Measurements from ENCODE around the gene MYH15. TPM values are rescaled to one million over a fixed set of nuclear protein-coding genes. Genes with fewer than 3 reads are reported as not detected.

MYH15 gene
- total RNA-seq, 1 donor from 2014 or later = 0.10 TPM

DNA sequence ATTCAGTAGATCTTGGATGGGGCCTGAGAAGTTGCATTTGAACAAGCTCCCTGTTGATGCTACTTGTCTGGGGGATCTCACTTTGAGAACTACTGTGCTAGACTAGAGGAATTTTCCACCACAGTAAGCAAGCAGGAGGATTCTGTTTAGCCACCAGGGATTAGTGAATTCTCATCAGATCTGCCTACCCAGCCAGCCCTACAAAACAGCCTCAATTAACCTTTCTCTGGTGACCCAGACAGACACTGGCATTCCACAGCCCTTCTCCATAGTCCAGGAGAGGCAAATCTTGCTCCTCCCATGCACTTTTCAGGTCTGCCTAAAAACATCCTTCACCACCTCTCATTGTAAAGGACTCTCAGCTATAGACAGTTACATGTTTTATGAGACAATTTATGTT, 16.7 kb upstream of the MYH15 start:
- Mint-ChIP-seq H3K27me3 (ENCODE audit: insufficient read depth) (peaks cover 11% of the 10 kb centered on the region), H3K4me3 (no peak overlapping the region), H3K4me1 (ENCODE audit: low read depth) (no peaks in the 10 kb centered on the region), H3K27ac (no peak overlapping the region), H3K36me3 (ENCODE audit: low read depth) (no peaks in the 10 kb centered on the region), H3K9me3 (no peaks in the 10 kb centered on the region)
- intact Hi-C loops (cut with micrococcal nuclease) = no loop called here
- DNase-seq (ENCODE audit: low spot score) = no peak

DNA sequence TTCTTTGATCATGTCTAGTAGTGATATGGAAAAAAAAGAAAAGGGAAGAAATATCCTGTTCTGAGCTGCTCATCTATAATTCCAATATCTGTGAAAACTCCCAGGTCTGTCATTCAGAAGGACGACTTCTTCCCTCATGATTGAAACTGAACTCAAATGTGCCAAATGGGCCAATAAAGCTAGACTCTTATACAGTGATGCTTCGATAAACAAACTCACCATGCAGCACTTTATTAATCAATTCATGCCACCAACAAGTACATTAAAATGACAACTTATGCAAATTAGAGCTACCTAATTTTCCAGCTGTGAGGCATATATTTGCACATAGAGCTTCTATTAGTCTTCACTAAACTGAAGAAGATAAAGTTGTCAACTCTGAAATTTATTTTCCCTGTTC, 15.6 kb upstream of the MYH15 start:
- H3K27me3 Mint-ChIP-seq (ENCODE audit: insufficient read depth) = peaks cover 18% of the 10 kb centered on the region
- H3K27ac Mint-ChIP-seq = no peak overlapping the region
- no peak for DNase-seq (ENCODE audit: low spot score)
- no peak overlapping the region for H3K4me3 Mint-ChIP-seq
- intact Hi-C loops (cut with micrococcal nuclease) = no loop called here
- no peaks in the 10 kb centered on the region for H3K9me3 Mint-ChIP-seq
- H3K36me3 Mint-ChIP-seq (ENCODE audit: low read depth) = no peaks in the 10 kb centered on the region
- no peaks in the 10 kb centered on the region for H3K4me1 Mint-ChIP-seq (ENCODE audit: low read depth)

DNA sequence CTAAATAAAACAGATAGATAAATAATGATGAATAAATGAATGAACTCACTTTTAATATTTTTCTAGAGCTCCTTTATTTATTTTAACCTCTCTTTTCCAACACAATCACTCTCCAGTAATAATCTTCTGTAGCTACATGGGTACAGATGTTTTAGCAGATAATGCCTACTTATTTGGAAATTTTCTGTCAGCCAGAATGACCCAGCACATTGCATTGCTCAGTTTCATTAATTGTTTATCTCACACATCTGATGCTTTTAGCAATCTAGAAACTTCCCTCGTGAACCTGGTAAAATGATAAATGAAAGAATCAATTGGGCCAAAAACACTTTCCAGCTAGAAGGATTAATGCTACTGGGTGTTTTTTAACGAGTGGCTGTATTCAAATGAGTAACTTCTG, 14.9 kb upstream of the MYH15 start:
- intact Hi-C loops (cut with micrococcal nuclease) = no loop called here
- H3K9me3 Mint-ChIP-seq = no peaks in the 10 kb centered on the region
- H3K27ac Mint-ChIP-seq = no peak overlapping the region
- H3K36me3 Mint-ChIP-seq (ENCODE audit: low read depth) = no peaks in the 10 kb centered on the region
- H3K27me3 Mint-ChIP-seq (ENCODE audit: insufficient read depth) = peaks cover 17% of the 10 kb centered on the region
- DNase-seq (ENCODE audit: low spot score) = no peak
- H3K4me1 Mint-ChIP-seq (ENCODE audit: low read depth) = no peaks in the 10 kb centered on the region
- no peak overlapping the region for H3K4me3 Mint-ChIP-seq

DNA sequence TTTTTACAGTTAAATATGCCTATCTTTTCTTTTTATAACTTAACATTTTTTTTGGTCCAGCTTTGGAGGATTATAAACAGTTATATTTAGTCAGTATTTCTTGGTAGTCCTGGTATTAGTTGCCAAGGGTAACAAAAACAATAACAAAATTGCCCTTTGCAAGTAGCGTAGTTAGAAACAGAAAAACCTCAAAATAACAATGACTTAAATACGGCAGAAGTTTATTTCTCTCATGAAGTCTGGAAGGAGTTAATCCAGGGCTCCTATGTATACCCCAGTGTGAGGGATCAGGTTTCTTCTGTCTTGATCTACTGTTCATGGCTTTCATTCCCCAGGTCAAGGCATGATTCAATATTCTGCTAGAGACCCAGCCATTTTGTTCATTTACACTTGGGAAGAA, 14.1 kb upstream of the MYH15 start:
- Mint-ChIP-seq H3K9me3 (no peaks in the 10 kb centered on the region), H3K36me3 (ENCODE audit: low read depth) (no peaks in the 10 kb centered on the region), H3K4me3 (no peak overlapping the region), H3K27me3 (ENCODE audit: insufficient read depth) (peaks cover 12% of the 10 kb centered on the region), H3K27ac (no peak overlapping the region), H3K4me1 (ENCODE audit: low read depth) (no peaks in the 10 kb centered on the region)
- intact Hi-C loops (cut with micrococcal nuclease) = no loop called here
- no peak for DNase-seq (ENCODE audit: low spot score)

DNA sequence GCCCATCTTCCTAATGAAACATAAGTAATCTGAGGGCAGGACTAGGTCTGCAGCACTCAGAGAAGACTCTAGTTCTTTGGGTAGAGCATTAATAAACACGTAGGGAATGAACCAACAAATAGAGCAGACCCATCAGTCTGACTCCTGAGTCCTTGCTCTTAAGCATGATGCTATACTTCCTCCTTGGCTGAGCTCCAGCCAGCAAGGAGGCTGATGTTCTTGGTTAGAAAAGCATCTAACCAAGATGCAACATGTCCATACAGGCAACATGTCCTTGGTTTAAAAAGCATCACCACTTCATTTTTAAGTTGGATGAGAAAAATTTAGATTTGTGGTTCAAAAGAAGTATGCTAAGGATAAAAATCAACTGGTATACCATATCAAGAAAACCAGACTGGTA, 8.5 kb upstream of the MYH15 start:
- DNase-seq (ENCODE audit: low spot score) = no peak
- H3K27ac Mint-ChIP-seq = no peak overlapping the region
- H3K27me3 Mint-ChIP-seq (ENCODE audit: insufficient read depth) = peaks cover 17% of the 10 kb centered on the region

DNA sequence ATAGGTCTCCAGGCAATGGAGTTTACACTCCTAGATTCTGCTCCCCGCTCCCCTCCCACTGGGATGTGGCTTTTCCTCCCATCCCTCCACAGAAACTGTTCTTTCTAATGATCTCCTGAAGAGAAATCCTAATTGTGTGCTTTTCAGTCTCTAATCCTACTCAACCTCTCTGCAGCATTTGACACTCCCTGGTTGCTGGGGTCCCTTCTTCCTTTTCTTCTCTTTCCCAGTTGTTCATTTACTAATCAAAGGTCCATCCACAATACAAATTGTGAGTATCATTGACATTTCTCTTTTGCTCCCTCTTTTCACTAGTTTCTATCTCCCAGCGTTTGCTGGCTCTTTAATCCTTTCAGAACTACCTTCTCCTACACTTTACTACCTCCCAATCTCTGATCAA, 6.5 kb upstream of the MYH15 start:
- Mint-ChIP-seq H3K27me3 (ENCODE audit: insufficient read depth) (peaks cover 15% of the 10 kb centered on the region), H3K27ac (no peak overlapping the region), H3K36me3 (ENCODE audit: low read depth) (no peaks in the 10 kb centered on the region), H3K4me1 (ENCODE audit: low read depth) (no peaks in the 10 kb centered on the region), H3K9me3 (no peaks in the 10 kb centered on the region), H3K4me3 (no peak overlapping the region)
- intact Hi-C loops (cut with micrococcal nuclease) = no loop called here
- no peak for DNase-seq (ENCODE audit: low spot score)

More for the DNA sequence above, 8.5 kb upstream of the MYH15 start:
- Mint-ChIP-seq H3K36me3 (ENCODE audit: low read depth) (no peaks in the 10 kb centered on the region), H3K4me3 (no peak overlapping the region), H3K9me3 (no peaks in the 10 kb centered on the region), H3K4me1 (ENCODE audit: low read depth) (no peaks in the 10 kb centered on the region)
- intact Hi-C loops (cut with micrococcal nuclease) = no loop called here

DNA sequence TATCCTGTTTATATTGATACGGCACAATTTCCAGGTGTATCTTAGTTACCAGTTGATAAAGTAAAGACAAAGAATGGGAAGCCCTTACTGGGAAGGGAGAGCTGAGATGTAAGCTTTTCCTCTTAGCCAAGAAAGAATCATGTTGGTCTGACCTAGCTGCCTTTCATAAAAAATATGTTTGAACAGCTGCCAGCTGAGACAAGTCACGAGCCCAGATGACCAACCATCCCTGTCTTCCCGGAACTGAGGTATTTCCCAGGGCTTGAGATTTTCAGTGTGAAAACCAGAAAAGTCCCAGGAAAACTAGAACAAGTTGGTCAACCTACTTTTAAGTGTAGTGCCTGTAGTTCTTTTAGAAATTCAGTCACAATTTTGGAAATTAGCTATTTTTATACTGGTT, 3.6 kb upstream of the MYH15 start:
- Mint-ChIP-seq H3K4me3 (no peak overlapping the region), H3K4me1 (ENCODE audit: low read depth) (no peaks in the 10 kb centered on the region), H3K27me3 (ENCODE audit: insufficient read depth) (peaks cover 7% of the 10 kb centered on the region), H3K36me3 (ENCODE audit: low read depth) (no peaks in the 10 kb centered on the region), H3K27ac (no peak overlapping the region), H3K9me3 (no peaks in the 10 kb centered on the region)
- intact Hi-C loops (cut with micrococcal nuclease) = no loop called here
- DNase-seq (ENCODE audit: low spot score) = no peak

DNA sequence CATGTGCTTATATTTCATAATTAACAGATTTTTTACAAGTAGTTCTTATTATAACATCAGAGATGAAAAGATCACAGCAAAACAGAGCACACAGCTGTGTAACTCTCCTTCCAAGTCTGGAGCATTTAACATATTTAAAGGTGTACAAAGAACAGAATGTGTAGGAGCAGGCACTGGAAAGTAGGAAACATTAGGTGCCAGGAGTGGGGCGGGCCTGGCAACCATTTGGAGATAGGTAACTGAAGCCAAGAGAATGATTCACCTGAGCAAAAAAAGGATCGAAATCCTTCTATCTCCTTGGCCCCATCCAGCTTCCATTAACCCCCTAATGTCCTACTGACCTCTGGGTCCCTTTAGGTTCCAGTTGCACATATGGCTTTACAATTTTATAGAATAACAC, 2.3 kb upstream of the MYH15 start:
- DNase-seq (ENCODE audit: low spot score) = no peak
- H3K36me3 Mint-ChIP-seq (ENCODE audit: low read depth) = no peaks in the 10 kb centered on the region
- peaks cover 7% of the 10 kb centered on the region for H3K27me3 Mint-ChIP-seq (ENCODE audit: insufficient read depth)
- H3K4me1 Mint-ChIP-seq (ENCODE audit: low read depth) = no peaks in the 10 kb centered on the region
- no peaks in the 10 kb centered on the region for H3K9me3 Mint-ChIP-seq
- intact Hi-C loops (cut with micrococcal nuclease) = no loop called here
- H3K4me3 Mint-ChIP-seq = no peak overlapping the region
- H3K27ac Mint-ChIP-seq = no peak overlapping the region

DNA sequence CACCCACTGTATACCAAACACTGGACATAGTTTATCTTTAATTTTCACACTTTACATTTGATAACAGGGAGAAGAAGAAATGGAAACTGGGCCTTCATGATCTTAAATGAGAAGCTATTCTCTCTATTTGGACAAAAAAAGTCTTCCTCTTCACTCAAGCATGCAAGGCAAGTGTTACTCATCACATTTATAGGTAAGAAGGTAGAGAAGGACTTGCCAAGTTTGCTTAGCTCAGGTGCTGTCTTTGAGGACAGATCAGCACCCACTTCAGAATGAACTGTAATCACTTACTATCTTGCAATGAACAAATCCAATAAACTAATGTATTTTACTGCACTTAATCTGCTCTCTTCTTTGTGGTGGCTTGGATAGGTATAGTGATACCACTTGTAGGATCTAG, 1.1 kb upstream of the MYH15 start:
- DNase-seq (ENCODE audit: low spot score) = no peak
- intact Hi-C loops (cut with micrococcal nuclease) = no loop called here
- no peaks in the 10 kb centered on the region for H3K9me3 Mint-ChIP-seq
- no peaks in the 10 kb centered on the region for H3K4me1 Mint-ChIP-seq (ENCODE audit: low read depth)
- H3K36me3 Mint-ChIP-seq (ENCODE audit: low read depth) = no peaks in the 10 kb centered on the region
- H3K4me3 Mint-ChIP-seq = no peak overlapping the region
- H3K27me3 Mint-ChIP-seq (ENCODE audit: insufficient read depth) = peaks cover 4% of the 10 kb centered on the region
- H3K27ac Mint-ChIP-seq = no peak overlapping the region

DNA sequence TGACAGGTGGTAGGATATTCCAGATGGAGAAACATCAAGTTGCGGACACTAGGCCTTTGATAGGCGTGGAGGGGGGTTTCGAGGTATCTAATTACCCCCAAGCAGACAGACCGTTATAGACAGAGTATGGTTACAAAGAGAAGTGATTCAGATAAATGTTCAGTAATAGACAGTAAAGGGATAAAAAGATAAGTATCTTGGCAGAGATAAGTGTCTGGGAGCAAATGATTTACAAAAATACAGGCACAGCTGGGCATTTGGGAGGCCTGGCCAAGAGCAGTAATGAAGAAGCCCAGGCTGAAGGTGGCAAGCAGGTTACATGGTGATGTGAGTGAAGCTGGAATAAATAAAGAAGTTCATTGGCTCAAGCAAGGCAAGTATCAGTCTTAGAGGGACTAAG, 659 bp upstream of the MYH15 start:
- Mint-ChIP-seq H3K27me3 (ENCODE audit: insufficient read depth) (peaks cover 5% of the 10 kb centered on the region), H3K9me3 (no peaks in the 10 kb centered on the region), H3K4me1 (ENCODE audit: low read depth) (no peaks in the 10 kb centered on the region), H3K27ac (no peak overlapping the region), H3K4me3 (no peak overlapping the region), H3K36me3 (ENCODE audit: low read depth) (no peaks in the 10 kb centered on the region)
- no peak for DNase-seq (ENCODE audit: low spot score)
- intact Hi-C loops (cut with micrococcal nuclease) = no loop called here

DNA sequence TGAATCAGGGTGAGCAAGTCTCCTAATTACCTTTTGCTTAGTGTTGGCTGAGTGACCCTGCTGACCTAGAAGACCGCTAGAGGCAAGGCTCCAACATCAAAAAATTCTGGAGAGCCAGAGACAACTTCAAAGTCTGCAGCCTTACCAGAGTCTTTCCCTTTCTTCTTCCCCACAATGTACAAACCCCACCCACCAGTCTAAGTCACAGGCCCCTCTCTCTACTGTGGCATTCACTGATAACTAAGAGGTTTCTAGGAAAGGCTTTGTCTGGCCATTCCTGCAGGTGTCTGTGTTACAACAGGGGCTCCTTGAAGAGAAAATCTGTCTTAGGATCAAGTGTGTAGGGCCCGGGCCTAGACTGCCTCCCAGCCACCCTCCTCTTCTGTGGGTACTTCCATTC, 525 bp downstream of the MYH15 start:
- Mint-ChIP-seq H3K4me3 (no peak overlapping the region), H3K27me3 (ENCODE audit: insufficient read depth) (peaks cover 6% of the 10 kb centered on the region), H3K27ac (no peak overlapping the region), H3K4me1 (ENCODE audit: low read depth) (no peaks in the 10 kb centered on the region), H3K9me3 (no peaks in the 10 kb centered on the region), H3K36me3 (ENCODE audit: low read depth) (no peaks in the 10 kb centered on the region)
- DNase-seq (ENCODE audit: low spot score) = no peak
- intact Hi-C loops (cut with micrococcal nuclease) = no loop called here

DNA sequence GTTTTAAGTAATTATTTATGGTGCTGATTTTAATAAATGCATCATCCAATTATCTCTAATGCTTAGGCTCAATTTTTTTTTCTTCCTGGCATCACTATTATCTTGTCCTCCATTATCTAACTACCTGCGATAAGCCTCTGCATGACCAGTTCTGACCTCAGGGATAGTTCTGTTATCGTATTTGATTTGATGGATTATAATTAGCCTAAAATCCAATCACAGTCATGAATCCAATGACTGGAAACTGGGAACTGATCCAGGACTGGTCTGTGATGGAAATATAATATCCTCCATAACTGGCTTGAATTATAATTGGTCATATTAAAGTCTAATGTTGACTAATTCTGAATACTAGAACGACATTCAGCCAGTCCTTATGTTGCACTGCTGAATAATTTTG, 1.1 kb downstream of the MYH15 start:
- Mint-ChIP-seq H3K27me3 (ENCODE audit: insufficient read depth) (peaks cover 6% of the 10 kb centered on the region), H3K36me3 (ENCODE audit: low read depth) (no peaks in the 10 kb centered on the region), H3K4me1 (ENCODE audit: low read depth) (no peaks in the 10 kb centered on the region), H3K4me3 (no peak overlapping the region), H3K9me3 (no peaks in the 10 kb centered on the region), H3K27ac (no peak overlapping the region)
- intact Hi-C loops (cut with micrococcal nuclease) = no loop called here
- DNase-seq (ENCODE audit: low spot score) = no peak

DNA sequence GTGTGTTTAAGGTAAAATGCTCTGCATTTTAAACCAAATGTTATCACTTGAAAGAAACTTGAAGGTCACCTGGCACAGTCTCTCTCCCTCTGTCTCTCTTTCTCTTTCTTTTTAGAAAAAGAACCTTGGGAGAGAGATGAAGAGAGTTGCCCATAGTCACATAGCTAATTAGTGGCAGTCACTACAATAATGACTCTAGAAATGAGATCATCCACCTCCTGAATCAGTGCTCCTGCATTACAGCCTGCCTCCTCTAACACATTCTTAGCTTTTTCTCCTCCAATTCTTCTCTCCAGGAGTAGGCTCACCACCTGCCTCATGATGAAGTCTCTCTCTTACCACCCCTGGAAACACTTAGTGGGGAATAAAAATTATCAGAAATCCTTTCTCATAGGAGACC, 2.5 kb downstream of the MYH15 start:
- H3K27ac Mint-ChIP-seq = no peak overlapping the region
- H3K27me3 Mint-ChIP-seq (ENCODE audit: insufficient read depth) = peaks cover 6% of the 10 kb centered on the region
- H3K4me1 Mint-ChIP-seq (ENCODE audit: low read depth) = no peaks in the 10 kb centered on the region
- H3K9me3 Mint-ChIP-seq = no peaks in the 10 kb centered on the region
- no peaks in the 10 kb centered on the region for H3K36me3 Mint-ChIP-seq (ENCODE audit: low read depth)
- no peak for DNase-seq (ENCODE audit: low spot score)
- H3K4me3 Mint-ChIP-seq = no peak overlapping the region
- intact Hi-C loops (cut with micrococcal nuclease) = no loop called here

DNA sequence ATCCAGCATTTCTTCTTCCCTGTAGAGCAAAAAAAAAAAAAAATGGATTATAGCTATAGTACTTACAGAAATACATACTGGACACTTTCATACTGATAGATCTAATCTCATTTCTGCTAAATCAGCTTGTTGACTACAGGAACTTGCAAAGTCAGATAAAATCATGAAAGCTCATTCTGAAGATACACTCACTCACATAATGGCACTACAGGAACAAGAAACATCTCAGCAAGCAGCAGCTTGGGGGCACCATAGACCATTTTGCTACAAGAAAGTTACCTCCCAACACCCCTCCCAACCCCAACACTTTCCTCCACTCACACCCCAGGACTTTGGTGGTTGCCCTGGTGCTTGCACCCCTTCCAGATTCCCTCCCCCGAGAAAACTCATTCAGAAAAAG, 4.6 kb downstream of the MYH15 start:
- H3K9me3 Mint-ChIP-seq = no peaks in the 10 kb centered on the region
- DNase-seq (ENCODE audit: low spot score) = no peak
- no peak overlapping the region for H3K4me3 Mint-ChIP-seq
- peaks cover 8% of the 10 kb centered on the region for H3K27me3 Mint-ChIP-seq (ENCODE audit: insufficient read depth)
- intact Hi-C loops (cut with micrococcal nuclease) = no loop called here
- no peaks in the 10 kb centered on the region for H3K4me1 Mint-ChIP-seq (ENCODE audit: low read depth)
- no peak overlapping the region for H3K27ac Mint-ChIP-seq
- H3K36me3 Mint-ChIP-seq (ENCODE audit: low read depth) = no peaks in the 10 kb centered on the region
